BJ (cell line): ENCODE data around the gene CAPN8. TPM values are rescaled to one million over a fixed set of nuclear protein-coding genes. Genes with fewer than 3 reads are reported as not detected.

Experiments used
- CTCF ChIA-PET: fragments of 350-600 bp; formaldehyde crosslinking; extraction: SDS; loops from one replicate; lab custom pipeline; 2021; ENCODE audit warnings: antibody characterized with exemption, inconsistent platforms; lab: Yijun Ruan, JAX
- POLR2A ChIA-PET: fragments of 300-600 bp; sonication (Branson Sonifier 250); formaldehyde crosslinking; extraction: SDS; loops from one replicate; lab custom pipeline; 2021; ENCODE audit warnings: antibody characterized with exemption; lab: Charles Lee
- DNase-seq: peaks from one replicate; pipeline ENCODE4 v3.0.0-alpha.2; 2011; ENCODE audit warnings: low read depth
- H3K27me3 ChIP-seq: 2 replicates; pipeline ENCODE4 v1.6.0; 2011; ENCODE audit warnings: low read length; ENCODE audit not compliant: control insufficient read depth, insufficient read depth
- H3K36me3 ChIP-seq: 2 replicates; pipeline ENCODE4 v1.5.1; 2011; ENCODE audit warnings: low read length; ENCODE audit not compliant: control insufficient read depth, insufficient read depth
- H3K4me3 ChIP-seq: 2 replicates; pipeline ENCODE4 v1.5.1; 2011; ENCODE audit warnings: low read depth, mild to moderate bottlenecking, control low read depth, low read length
- polyA plus RNA-seq: library from polyadenylated mRNA; depleted of rRNA; stranded (reverse); fragments of >200 nt; gene quantifications from 2 replicates; pipeline ENCODE4 v1.2.3, GENCODE V29; 2011
- TF ChIP-seq, protein P1 (sequence below): IDR thresholded peaks from 2 replicates; pipeline ENCODE4 v1.5.1; 2011; ENCODE audit warnings: low read depth, mild to moderate bottlenecking, control low read depth, inconsistent platforms, low read length, moderate library complexity; ENCODE audit not compliant: insufficient read depth

Gene CAPN8
- polyA plus RNA-seq, 1 experiment = not detected

DNA sequence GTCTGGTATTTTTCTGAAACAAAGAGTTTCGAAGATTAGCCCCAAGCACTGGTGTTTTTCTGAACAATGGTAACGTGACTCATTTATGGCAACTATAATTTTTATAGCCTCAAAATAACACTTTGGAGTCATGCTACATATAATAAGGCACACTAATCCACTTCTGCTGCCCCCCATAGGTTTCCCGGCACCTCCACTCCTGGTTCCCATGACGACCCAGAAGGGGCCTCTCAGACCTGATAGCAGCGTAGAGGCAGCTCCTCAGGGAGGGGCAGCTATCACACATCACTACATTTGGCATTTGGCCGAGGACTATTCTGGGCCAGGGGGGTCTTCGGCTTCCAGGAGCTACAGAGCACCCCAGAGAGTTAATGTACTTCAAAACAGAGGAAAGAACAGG lies 23.3 kb downstream of the CAPN8 start:
- H3K36me3 ChIP-seq = no peaks in the 10 kb centered on the region
- no peak overlapping the region for H3K4me3 ChIP-seq
- TF ChIP-seq, protein P1, sequence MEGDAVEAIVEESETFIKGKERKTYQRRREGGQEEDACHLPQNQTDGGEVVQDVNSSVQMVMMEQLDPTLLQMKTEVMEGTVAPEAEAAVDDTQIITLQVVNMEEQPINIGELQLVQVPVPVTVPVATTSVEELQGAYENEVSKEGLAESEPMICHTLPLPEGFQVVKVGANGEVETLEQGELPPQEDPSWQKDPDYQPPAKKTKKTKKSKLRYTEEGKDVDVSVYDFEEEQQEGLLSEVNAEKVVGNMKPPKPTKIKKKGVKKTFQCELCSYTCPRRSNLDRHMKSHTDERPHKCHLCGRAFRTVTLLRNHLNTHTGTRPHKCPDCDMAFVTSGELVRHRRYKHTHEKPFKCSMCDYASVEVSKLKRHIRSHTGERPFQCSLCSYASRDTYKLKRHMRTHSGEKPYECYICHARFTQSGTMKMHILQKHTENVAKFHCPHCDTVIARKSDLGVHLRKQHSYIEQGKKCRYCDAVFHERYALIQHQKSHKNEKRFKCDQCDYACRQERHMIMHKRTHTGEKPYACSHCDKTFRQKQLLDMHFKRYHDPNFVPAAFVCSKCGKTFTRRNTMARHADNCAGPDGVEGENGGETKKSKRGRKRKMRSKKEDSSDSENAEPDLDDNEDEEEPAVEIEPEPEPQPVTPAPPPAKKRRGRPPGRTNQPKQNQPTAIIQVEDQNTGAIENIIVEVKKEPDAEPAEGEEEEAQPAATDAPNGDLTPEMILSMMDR = no peak
- no peak for DNase-seq
- ChIA-PET CTCF (no interaction called here), POLR2A (no interaction called here)
- H3K27me3 ChIP-seq = peaks cover 7% of the 10 kb centered on the region

DNA sequence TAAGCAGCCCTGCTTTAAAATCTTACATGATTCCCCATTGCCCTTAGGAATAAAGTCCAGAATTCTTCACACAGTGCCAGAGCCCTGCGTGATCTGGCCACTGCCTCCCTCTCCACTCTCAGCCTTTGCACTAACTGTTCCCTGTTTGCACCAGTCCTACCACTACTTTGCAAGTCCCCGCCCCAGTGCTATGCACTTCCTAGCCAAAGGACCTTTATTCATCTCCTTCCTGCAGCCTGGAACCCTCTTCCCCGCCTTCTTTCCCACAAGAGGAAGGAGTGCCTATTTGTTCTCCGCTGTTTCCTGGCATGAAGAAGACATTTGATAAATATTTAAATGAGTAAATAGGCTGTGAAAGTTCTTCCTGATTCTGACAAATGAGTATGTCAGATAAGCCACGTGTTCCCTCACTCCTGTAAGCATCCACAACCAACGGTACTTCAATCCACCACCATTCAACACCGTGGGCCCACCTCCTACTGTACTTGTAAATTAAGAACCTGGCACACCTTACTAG lies 23.9 kb downstream of the CAPN8 start:
- Histone ChIP-seq H3K36me3 (no peaks in the 10 kb centered on the region), H3K4me3 (no peak overlapping the region), H3K27me3 (peaks cover 7% of the 10 kb centered on the region)
- TF ChIP-seq, protein P1 = no peak
- ChIA-PET CTCF (no interaction called here), POLR2A (no interaction called here)
- no peak for DNase-seq

DNA sequence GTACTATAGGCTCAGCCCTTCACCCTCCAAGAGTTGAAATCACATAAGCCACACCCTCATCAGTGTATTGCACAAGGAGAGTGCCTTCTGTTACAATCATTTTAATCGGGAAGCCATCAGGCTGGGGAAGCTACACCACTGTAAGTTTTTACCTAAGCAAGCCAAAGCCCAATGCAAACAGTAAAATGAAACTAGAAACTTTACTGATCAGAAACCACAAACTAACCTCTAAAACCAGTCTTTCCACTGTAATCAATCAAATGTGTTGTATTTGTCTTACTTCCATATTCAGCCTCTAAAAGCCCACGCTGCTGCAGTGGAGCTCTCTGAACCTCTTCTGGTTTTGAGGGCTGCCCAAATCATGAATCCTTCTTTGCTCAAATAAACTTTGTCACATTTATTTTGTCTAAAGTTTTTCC lies 26.2 kb downstream of the CAPN8 start:
- no peak overlapping the region for H3K4me3 ChIP-seq
- no peak for DNase-seq
- TF ChIP-seq, protein P1 = no peak
- ChIA-PET CTCF (interaction anchor here (0.9 kb wide), 1 partner anchor 12 kb away, joined by 3 read pairs; no protein-coding TSS in a partner anchor), POLR2A (no interaction called here)
- peaks cover 6% of the 10 kb centered on the region for H3K27me3 ChIP-seq
- no peaks in the 10 kb centered on the region for H3K36me3 ChIP-seq

DNA sequence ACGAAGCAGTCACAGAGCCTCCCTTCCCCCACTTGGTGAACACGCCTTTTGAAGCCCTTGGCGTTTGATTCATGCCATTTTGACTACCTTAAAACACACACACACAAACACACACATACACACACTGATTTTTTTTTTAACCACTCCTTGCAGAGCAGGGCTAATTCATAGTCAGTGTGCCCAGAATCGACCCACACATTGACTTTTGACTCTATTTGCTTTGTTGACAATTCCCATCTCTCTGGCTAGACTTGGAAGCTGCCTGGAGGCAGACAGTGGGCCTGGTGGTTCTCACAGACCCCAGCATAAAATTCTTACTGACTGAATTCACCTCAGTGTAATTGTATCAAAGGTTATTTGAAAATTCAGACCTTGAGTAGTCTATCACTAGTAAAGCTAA lies 30.3 kb downstream of the CAPN8 start:
- Histone ChIP-seq H3K36me3 (no peaks in the 10 kb centered on the region), H3K27me3 (peaks cover 2% of the 10 kb centered on the region), H3K4me3 (no peak overlapping the region)
- DNase-seq = no peak
- ChIA-PET CTCF (interaction anchor here (0.5 to 0.7 kb wide), 3 partner anchors 10 to 485 kb away, joined by 3 read pairs; no protein-coding TSS in a partner anchor), POLR2A (interaction anchor here (0.6 kb wide), 1 partner anchor 9 kb away, joined by 4 read pairs; no protein-coding TSS in a partner anchor)
- TF ChIP-seq, protein P1 = no peak

DNA sequence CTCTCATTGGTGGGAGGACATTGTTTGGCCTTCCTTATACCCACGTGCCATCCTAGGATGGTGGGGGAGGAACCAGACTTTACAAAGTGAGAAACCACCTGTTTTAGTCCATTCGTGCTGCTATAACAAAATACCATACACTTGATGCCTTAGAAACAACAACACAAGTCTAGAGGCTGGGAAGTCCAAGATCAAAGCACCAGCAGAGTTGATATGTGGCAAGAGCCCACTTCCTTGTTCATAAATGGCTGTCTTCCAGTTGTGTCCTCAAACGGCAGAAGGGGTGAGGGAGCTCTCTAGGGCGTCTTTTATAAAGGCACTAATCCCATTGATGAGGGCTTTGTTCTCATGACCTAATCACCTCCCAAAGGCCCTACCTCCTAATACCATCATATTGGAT lies 31.1 kb downstream of the CAPN8 start:
- ChIA-PET POLR2A (interaction anchor here (0.6 kb wide), 1 partner anchor 10 kb away, joined by 4 read pairs; no protein-coding TSS in a partner anchor), CTCF (interaction anchor here (0.7 kb wide), 1 partner anchor 306 kb away, joined by 3 read pairs; no protein-coding TSS in a partner anchor)
- TF ChIP-seq, protein P1 = no peak
- H3K27me3 ChIP-seq = peaks cover 2% of the 10 kb centered on the region
- no peak for DNase-seq
- H3K4me3 ChIP-seq = no peak overlapping the region
- H3K36me3 ChIP-seq = no peaks in the 10 kb centered on the region
